AG09319 (cell line): ENCODE results near the gene EFCAB5.
A peak's percentile ranks its signal among the peaks of the same experiment; 100 is the strongest.
"Not testable (repeated sequence)": the region's sequence is repeated elsewhere in the genome, so short reads cannot be mapped to it uniquely, and the experiment has no call there.

Experiments used
- DNase-seq: peaks from one replicate; pipeline ENCODE4 v3.0.0-alpha.2; 2010; ENCODE audit warnings: low read depth; ENCODE audit errors: extremely low read depth
- CTCF ChIP-seq: IDR thresholded peaks from 2 replicates; pipeline ENCODE4 v1.5.1; 2011; ENCODE audit warnings: low read depth, mild to moderate bottlenecking, inconsistent platforms, low read length, moderate library complexity

Gene EFCAB5

GRCh38 chr17:29927546-29927945, 13.9 kb upstream of the EFCAB5 start:
- DNase-seq = no peak
- TF ChIP-seq CTCF = no peak

GRCh38 chr17:29929006-29929532, 12.4 kb upstream of the EFCAB5 start:
- TF ChIP-seq CTCF = no peak
- no peak for DNase-seq

GRCh38 chr17:29929533-29930408, 11.7 kb upstream of the EFCAB5 start, which contains the start of gene SSH2:
Gene SSH2 (minus strand): TSS chr17:29930228. CDS start chr17:29930000, 228 bp downstream.
- DNase-seq = peak; percentile 39
- TF ChIP-seq CTCF = no peak

GRCh38 chr17:29930409-29931010, 10.9 kb upstream of the EFCAB5 start:
- no peak for TF ChIP-seq CTCF
- no peak for DNase-seq

- TF ChIP-seq CTCF = peak; percentile 95
- peak; percentile 49 for DNase-seq
These were observed 10.1 kb upstream of the EFCAB5 start for GRCh38 chr17:29931231-29931932.

GRCh38 chr17:29933379-29933778, 8.1 kb upstream of the EFCAB5 start:
- DNase-seq = no peak
- peak; percentile 48 for TF ChIP-seq CTCF

- not testable (repeated sequence) for DNase-seq
These were observed 5.5 kb upstream of the EFCAB5 start for GRCh38 chr17:29935909-29936308.
